Fibroblast of lung (primary cell): ENCODE results near the gene HEG1. TPM values are rescaled to one million over a fixed set of nuclear protein-coding genes. Genes with fewer than 3 reads are reported as not detected.
A peak's percentile ranks its signal among the peaks of the same experiment; 100 is the strongest.

Experiments used
- DNase-seq, 2 donors: peaks; one replicate each; pipeline versions ENCODE4 v3.0.0 to v3.0.0-alpha.2; 2010; ENCODE audit warnings: low read depth in 2 of 2
- H2AFZ ChIP-seq: 2 replicates; pipeline ENCODE4 v1.5.1; 2012; ENCODE audit warnings: low read length, control low read depth, inconsistent platforms
- H3K27ac ChIP-seq: 2 replicates; pipeline ENCODE4 v1.5.1; 2011; ENCODE audit warnings: low read length, control low read depth; ENCODE audit not compliant: insufficient read depth
- H3K27me3 ChIP-seq: 2 replicates; pipeline ENCODE4 v1.5.1; 2011; ENCODE audit warnings: mild to moderate bottlenecking, low read length; ENCODE audit not compliant: control insufficient read depth, insufficient read depth
- H3K36me3 ChIP-seq: 2 replicates; pipeline ENCODE4 v1.5.1; 2011; ENCODE audit warnings: low read length; ENCODE audit not compliant: control insufficient read depth, insufficient read depth
- H3K4me1 ChIP-seq: 2 replicates; pipeline ENCODE4 v1.5.1; 2011; ENCODE audit warnings: low read length; ENCODE audit not compliant: control insufficient read depth, insufficient read depth; ENCODE audit errors: extremely low read depth
- H3K4me2 ChIP-seq: 2 replicates; pipeline ENCODE4 v1.5.1; 2011; ENCODE audit warnings: low read length, control low read depth; ENCODE audit not compliant: insufficient read depth; ENCODE audit errors: extremely low read depth
- H3K4me3 ChIP-seq, 4 experiments: fragments of 200-600 bp in 1 of 4; sonication (generic) in 1 of 4; replicated peaks in 1 of 4; 2 replicates each; pipeline ENCODE4 v1.5.1; 2011 to 2016; ENCODE audit warnings: low read length in 4 of 4, low read depth in 3 of 4, mild to moderate bottlenecking in 3 of 4, control low read depth in 2 of 4, inconsistent platforms in 1 of 4, mixed read lengths in 1 of 4; ENCODE audit not compliant: insufficient read depth in 1 of 4; ENCODE audit errors: control extremely low read depth in 1 of 4
- H3K79me2 ChIP-seq: 2 replicates; pipeline ENCODE4 v1.5.1; 2012; ENCODE audit warnings: mild to moderate bottlenecking, low read length, inconsistent platforms; ENCODE audit not compliant: control insufficient read depth, insufficient read depth
- H3K9ac ChIP-seq: 2 replicates; pipeline ENCODE4 v1.5.1; 2011; ENCODE audit warnings: mild to moderate bottlenecking, low read length, control low read depth; ENCODE audit not compliant: insufficient read depth
- H3K9me3 ChIP-seq: 2 replicates; pipeline ENCODE4 v1.5.1; 2012; ENCODE audit warnings: low read depth, low read length; ENCODE audit not compliant: control insufficient read depth, insufficient read depth
- H4K20me1 ChIP-seq: 2 replicates; pipeline ENCODE4 v1.5.1; 2011; ENCODE audit warnings: low read length; ENCODE audit not compliant: control insufficient read depth, insufficient read depth; ENCODE audit errors: extremely low read depth
- EZH2 ChIP-seq: IDR thresholded peaks from 2 replicates; pipeline ENCODE4 v1.5.1; 2012; ENCODE audit warnings: low read length, control low read depth, mild to moderate bottlenecking; ENCODE audit errors: missing control alignments
- polyA plus RNA-seq, 2 donors: library from polyadenylated mRNA; depleted of rRNA in 1 of 2; stranded (reverse) in 1 of 2; unstranded in 1 of 2; fragments of >200 nt; gene quantifications; 2 replicates each; pipeline ENCODE4 v1.2.1, GENCODE V29; 2011 to 2012; ENCODE audit warnings: missing spikeins in 1 of 2
- total RNA-seq: library from RNA; depleted of rRNA; stranded (reverse); fragments of >200 nt; gene quantifications from 2 replicates; pipeline ENCODE4 v1.2.1, GENCODE V29; 2014
- TF ChIP-seq, protein P1 (sequence below), 2 donors: IDR thresholded peaks in 1 of 2; conservative IDR thresholded peaks in 1 of 2; 1 replicate in 1 of 2; 2 replicates in 1 of 2; pipeline ENCODE4 v1.5.1; 2011 to 2012; ENCODE audit warnings: low read length in 2 of 2, control low read depth in 1 of 2, inconsistent platforms in 1 of 2, low read depth in 1 of 2, mild to moderate bottlenecking in 1 of 2

The HEG1 gene
- total and polyA plus RNA-seq, 2 donors (not counting 1 experiment from before 2014, with no cell fraction given), result 137 to 305 TPM

GRCh38 chr3:125057186-125057850 is 1.5 kb upstream of the HEG1 start:
- Histone ChIP-seq H3K27ac (peak overlapping the region; percentile 61), H3K4me3 (no peak overlapping the region), H2AFZ (no peak overlapping the region), H3K79me2 (peaks cover 27% of the 10 kb centered on the region), H3K27me3 (no peaks in the 10 kb centered on the region), H4K20me1 (no peaks in the 10 kb centered on the region), H3K9me3 (no peaks in the 10 kb centered on the region), H3K4me2 (peak overlapping the region; percentile 89), H3K4me1 (peaks cover 28% of the 10 kb centered on the region), H3K9ac (no peak overlapping the region), H3K36me3 (peaks cover 2% of the 10 kb centered on the region)
- no peak for TF ChIP-seq EZH2
- TF ChIP-seq, protein P1, sequence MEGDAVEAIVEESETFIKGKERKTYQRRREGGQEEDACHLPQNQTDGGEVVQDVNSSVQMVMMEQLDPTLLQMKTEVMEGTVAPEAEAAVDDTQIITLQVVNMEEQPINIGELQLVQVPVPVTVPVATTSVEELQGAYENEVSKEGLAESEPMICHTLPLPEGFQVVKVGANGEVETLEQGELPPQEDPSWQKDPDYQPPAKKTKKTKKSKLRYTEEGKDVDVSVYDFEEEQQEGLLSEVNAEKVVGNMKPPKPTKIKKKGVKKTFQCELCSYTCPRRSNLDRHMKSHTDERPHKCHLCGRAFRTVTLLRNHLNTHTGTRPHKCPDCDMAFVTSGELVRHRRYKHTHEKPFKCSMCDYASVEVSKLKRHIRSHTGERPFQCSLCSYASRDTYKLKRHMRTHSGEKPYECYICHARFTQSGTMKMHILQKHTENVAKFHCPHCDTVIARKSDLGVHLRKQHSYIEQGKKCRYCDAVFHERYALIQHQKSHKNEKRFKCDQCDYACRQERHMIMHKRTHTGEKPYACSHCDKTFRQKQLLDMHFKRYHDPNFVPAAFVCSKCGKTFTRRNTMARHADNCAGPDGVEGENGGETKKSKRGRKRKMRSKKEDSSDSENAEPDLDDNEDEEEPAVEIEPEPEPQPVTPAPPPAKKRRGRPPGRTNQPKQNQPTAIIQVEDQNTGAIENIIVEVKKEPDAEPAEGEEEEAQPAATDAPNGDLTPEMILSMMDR (conservative IDR thresholded peaks at IDR 0.05 in 1 of 2, IDR thresholded peaks at IDR 0.05 in 1 of 2; ENCODE audit: low read depth in 1 of 2, low read length in 2 of 2), result no peak
- DNase-seq, result peak; percentile 68 to 90

- H3K4me3 ChIP-seq, result peak overlapping the region; percentile 65 to 97 (median 84)
- H3K27me3 ChIP-seq, result no peaks in the 10 kb centered on the region
- no peak overlapping the region for H2AFZ ChIP-seq
- H3K9ac ChIP-seq, result peak overlapping the region; percentile 85
- peak overlapping the region; percentile 87 for H3K27ac ChIP-seq
- H3K79me2 ChIP-seq, result peaks cover 43% of the 10 kb centered on the region
- no peak for DNase-seq
- H4K20me1 ChIP-seq, result no peaks in the 10 kb centered on the region
- H3K4me1 ChIP-seq, result peaks cover 28% of the 10 kb centered on the region
- H3K4me2 ChIP-seq, result no peak overlapping the region
- TF ChIP-seq, protein P1 (conservative IDR thresholded peaks at IDR 0.05 in 1 of 2, IDR thresholded peaks at IDR 0.05 in 1 of 2; ENCODE audit: low read depth in 1 of 2, low read length in 2 of 2), result no peak
- no peak for TF ChIP-seq EZH2
- H3K36me3 ChIP-seq, result peaks cover 2% of the 10 kb centered on the region
- H3K9me3 ChIP-seq, result no peaks in the 10 kb centered on the region
Measured at GRCh38 chr3:125055331-125055912, 375 bp downstream of the HEG1 start.

- no peaks in the 10 kb centered on the region for H3K27me3 ChIP-seq
- no peak overlapping the region for H2AFZ ChIP-seq
- no peaks in the 10 kb centered on the region for H4K20me1 ChIP-seq
- peak; percentile 53 to 80 for DNase-seq
- H3K9me3 ChIP-seq, result no peaks in the 10 kb centered on the region
- peaks cover 50% of the 10 kb centered on the region for H3K79me2 ChIP-seq
- peak overlapping the region; percentile 85 for H3K9ac ChIP-seq
- peak overlapping the region; percentile 92 for H3K4me2 ChIP-seq
- H3K36me3 ChIP-seq, result peaks cover 2% of the 10 kb centered on the region
- H3K4me1 ChIP-seq, result peaks cover 27% of the 10 kb centered on the region
- H3K4me3 ChIP-seq, result peak overlapping the region; percentile 65 to 97 (median 84)
- no peak for TF ChIP-seq EZH2
- TF ChIP-seq, protein P1 (conservative IDR thresholded peaks at IDR 0.05 in 1 of 2, IDR thresholded peaks at IDR 0.05 in 1 of 2; ENCODE audit: low read depth in 1 of 2, low read length in 2 of 2), result peak; percentile 17 to 25
- peak overlapping the region; percentile 87 for H3K27ac ChIP-seq
Measured at GRCh38 chr3:125054449-125055329, 1.1 kb downstream of the HEG1 start.
